Vagina (tissue), 2 donors: ENCODE data around the gene SNX9. TPM values are rescaled to one million over a fixed set of nuclear protein-coding genes. Genes with fewer than 3 reads are reported as not detected.
A peak's percentile ranks its signal among the peaks of the same experiment; 100 is the strongest.
"Not testable (repeated sequence)": the region's sequence is repeated elsewhere in the genome, so short reads cannot be mapped to it uniquely, and the experiment has no call there.

ENCODE experiments used
- DNase-seq, 2 donors: peaks; one replicate each; pipeline ENCODE4 v3.0.0-alpha.2; 2017; ENCODE audit errors: extremely low spot score in 2 of 2
- H3K27ac ChIP-seq: fragments of 200-600 bp; sonication (generic); one replicate; pipeline ENCODE4 v1.5.1; 2019
- H3K27me3 ChIP-seq: fragments of 200-600 bp; sonication (generic); one replicate; pipeline ENCODE4 v1.5.1; 2019
- H3K36me3 ChIP-seq, 2 donors: fragments of 200-600 bp; sonication (generic); one replicate each; pipeline ENCODE4 v1.5.1; 2017 to 2019
- H3K4me1 ChIP-seq: fragments of 200-600 bp; sonication (generic); one replicate; pipeline ENCODE4 v1.5.1; 2019
- H3K4me3 ChIP-seq, 2 donors: fragments of 200-600 bp; sonication (generic); 1 replicate in 1 of 2; 2 replicates in 1 of 2; pipeline ENCODE4 v1.5.1; 2016 to 2019
- H3K9me3 ChIP-seq: fragments of 200-600 bp; sonication (generic); one replicate; pipeline ENCODE4 v1.5.1; 2019
- CTCF ChIP-seq, 3 experiments: fragments of 450-650 bp in 2 of 3; fragments of 200-600 bp in 1 of 3; sonication (generic) in 1 of 3; IDR thresholded peaks; one replicate each; pipeline ENCODE4 v1.5.1; 2017 to 2019; ENCODE audit warnings: antibody characterized with exemption in 3 of 3, mild to moderate bottlenecking in 2 of 3, moderate library complexity in 2 of 3
- POLR2A ChIP-seq, 2 donors: fragments of 450-650 bp; IDR thresholded peaks; one replicate each; pipeline ENCODE4 v1.6.1; 2017; ENCODE audit warnings: antibody characterized with exemption in 2 of 2, mild to moderate bottlenecking in 2 of 2, moderate library complexity in 2 of 2
- POLR2AphosphoS5 ChIP-seq, 2 donors: sonication (generic); formaldehyde crosslinking; IDR thresholded peaks; one replicate each; pipeline ENCODE4 v1.9.0; 2017; ENCODE audit warnings: antibody characterized with exemption in 2 of 2, mild to moderate bottlenecking in 2 of 2, low read depth in 1 of 2; ENCODE audit not compliant: insufficient read depth in 1 of 2
- intact Hi-C: fragments of 100-400 bp; cut with DNase I; formaldehyde crosslinking; loops from one replicate; pipeline ENCODE4 v1.15.1; 2023
- total RNA-seq: library from RNA; depleted of rRNA; stranded (reverse); fragments of >200 nt; gene quantifications from one replicate; pipeline ENCODE4 v1.2.3, GENCODE V29; 2016

SNX9 gene
- total RNA-seq, 1 donor from 2014 or later = 61.4 TPM

GRCh38 chr6:157935786-157936185 lies 112.7 kb downstream of the SNX9 start:
- Histone ChIP-seq H3K9me3 (no peaks in the 10 kb centered on the region), H3K27ac (no peak overlapping the region), H3K4me3 (no peak overlapping the region), H3K36me3 (peaks cover 4 to 83% of the 10 kb centered on the region in 2 donors), H3K4me1 (no peaks in the 10 kb centered on the region), H3K27me3 (no peaks in the 10 kb centered on the region)
- no peak for DNase-seq
- intact Hi-C loops = no loop called here
- TF ChIP-seq POLR2A (IDR thresholded peaks at IDR 0.05) (no peak), CTCF (IDR thresholded peaks at IDR 0.05) (no peak), POLR2AphosphoS5 (IDR thresholded peaks at IDR 0.05; ENCODE audit: insufficient read depth in 1 of 2, low read depth in 1 of 2) (no peak)

GRCh38 chr6:157937318-157937717 lies 114.3 kb downstream of the SNX9 start:
- Histone ChIP-seq H3K4me3 (no peak overlapping the region), H3K27ac (no peak overlapping the region), H3K4me1 (no peaks in the 10 kb centered on the region), H3K27me3 (no peaks in the 10 kb centered on the region), H3K36me3 (peaks cover 4 to 86% of the 10 kb centered on the region in 2 donors), H3K9me3 (no peaks in the 10 kb centered on the region)
- intact Hi-C loops = no loop called here
- DNase-seq = no peak
- TF ChIP-seq POLR2AphosphoS5 (IDR thresholded peaks at IDR 0.05; ENCODE audit: insufficient read depth in 1 of 2, low read depth in 1 of 2) = no peak
- TF ChIP-seq POLR2A (IDR thresholded peaks at IDR 0.05) = no peak
- TF ChIP-seq CTCF (IDR thresholded peaks at IDR 0.05) = no peak

GRCh38 chr6:157937916-157938315 lies 114.9 kb downstream of the SNX9 start:
- TF ChIP-seq POLR2AphosphoS5 (IDR thresholded peaks at IDR 0.05; ENCODE audit: insufficient read depth in 1 of 2, low read depth in 1 of 2) = no peak
- no peak for TF ChIP-seq POLR2A (IDR thresholded peaks at IDR 0.05)
- no peak for TF ChIP-seq CTCF (IDR thresholded peaks at IDR 0.05)
- Histone ChIP-seq H3K27ac (no peak overlapping the region), H3K4me3 (no peak overlapping the region), H3K4me1 (no peaks in the 10 kb centered on the region), H3K9me3 (no peaks in the 10 kb centered on the region), H3K36me3 (peaks cover 4 to 86% of the 10 kb centered on the region in 2 donors), H3K27me3 (no peaks in the 10 kb centered on the region)
- no peak for DNase-seq
- intact Hi-C loops = no loop called here

GRCh38 chr6:157940375-157941036 lies 117.5 kb downstream of the SNX9 start:
- intact Hi-C loops = not testable (repeated sequence)

GRCh38 chr6:157941101-157941863 lies 118.2 kb downstream of the SNX9 start:
- no peak for TF ChIP-seq CTCF (IDR thresholded peaks at IDR 0.05)
- no peak for TF ChIP-seq POLR2AphosphoS5 (IDR thresholded peaks at IDR 0.05; ENCODE audit: insufficient read depth in 1 of 2, low read depth in 1 of 2)
- TF ChIP-seq POLR2A (IDR thresholded peaks at IDR 0.05) = no peak

More at GRCh38 chr6:157940375-157941036, 117.5 kb downstream of the SNX9 start:
- H3K27me3 ChIP-seq, H3K27ac ChIP-seq, H3K4me3 ChIP-seq, H3K9me3 ChIP-seq, H3K4me1 ChIP-seq: not testable (repeated sequence)
- peak in 1 of 2 donors; percentile 40 for DNase-seq
- H3K36me3 ChIP-seq = peaks cover 4 to 79% of the 10 kb centered on the region in 2 donors

More at GRCh38 chr6:157941101-157941863, 118.2 kb downstream of the SNX9 start:
- Histone ChIP-seq H3K4me1 (no peaks in the 10 kb centered on the region), H3K27ac (no peak overlapping the region), H3K4me3 (no peak overlapping the region), H3K9me3 (no peaks in the 10 kb centered on the region), H3K27me3 (no peaks in the 10 kb centered on the region), H3K36me3 (peaks cover 4 to 71% of the 10 kb centered on the region in 2 donors)
- peak in 1 of 2 donors; percentile 60 for DNase-seq
- intact Hi-C loops = no loop called here
